Measurements from ENCODE around the gene HCFC1.
"Not testable (repeated sequence)": the region's sequence is repeated elsewhere in the genome, so short reads cannot be mapped to it uniquely, and the experiment has no call there.

HCFC1 gene

GRCh38 chrX:154006947-154007346 is 35.3 kb upstream of the HCFC1 start:
- no peak for DNase-seq

- DNase-seq, result peak in 1 of 2 experiments; percentile 61
Observed at GRCh38 chrX:154004315-154004714, 32.7 kb upstream of the HCFC1 start.

- no peak for DNase-seq
Observed at GRCh38 chrX:154002215-154002719, 30.6 kb upstream of the HCFC1 start.

- DNase-seq, result peak in 1 of 2 experiments; percentile 62
Observed at GRCh38 chrX:154000051-154000450, 28.4 kb upstream of the HCFC1 start.

GRCh38 chrX:153999359-154000037 is 27.9 kb upstream of the HCFC1 start:
- DNase-seq, result no peak

GRCh38 chrX:153995504-153995903 is 23.9 kb upstream of the HCFC1 start:
- DNase-seq, result no peak

GRCh38 chrX:153994398-153994797 is 22.8 kb upstream of the HCFC1 start:
- DNase-seq, result not testable (repeated sequence)

GRCh38 chrX:153993978-153994377 is 22.4 kb upstream of the HCFC1 start:
- DNase-seq, result no peak

GRCh38 chrX:153993079-153993478 is 21.5 kb upstream of the HCFC1 start:
- DNase-seq, result peak; percentile 70 to 88

GRCh38 chrX:153992180-153992579 is 20.6 kb upstream of the HCFC1 start:
- no peak for DNase-seq

GRCh38 chrX:153991013-153991580 is 19.5 kb upstream of the HCFC1 start:
- DNase-seq, result no peak

GRCh38 chrX:153989973-153990655 is 18.5 kb upstream of the HCFC1 start:
- peak in 1 of 2 experiments; percentile 37 for DNase-seq

GRCh38 chrX:153988493-153988892 is 16.9 kb upstream of the HCFC1 start:
- DNase-seq, result no peak

- no peak for DNase-seq
Observed at GRCh38 chrX:153984351-153985178, 12.9 kb upstream of the HCFC1 start.

- no peak for DNase-seq
Observed at GRCh38 chrX:153983321-153983801, 11.7 kb upstream of the HCFC1 start.

GRCh38 chrX:153981771-153982533 is 10.3 kb upstream of the HCFC1 start:
- no peak for DNase-seq

- no peak for DNase-seq
Observed at GRCh38 chrX:153981231-153981630, 9.6 kb upstream of the HCFC1 start.

GRCh38 chrX:153980394-153980793 is 8.8 kb upstream of the HCFC1 start:
- not testable (repeated sequence) for DNase-seq

- DNase-seq, result no peak
Observed at GRCh38 chrX:153974726-153975286, 3.2 kb upstream of the HCFC1 start.

GRCh38 chrX:153974003-153974725 is 2.5 kb upstream of the HCFC1 start:
- no peak for DNase-seq

Measured in NCI-H524 (cell line).